Thyroid gland (tissue), 4 donors: ENCODE data around the gene NTRK2. TPM values are rescaled to one million over a fixed set of nuclear protein-coding genes. Genes with fewer than 3 reads are reported as not detected.

Experiments
- DNase-seq, 2 donors: peaks; one replicate each; pipeline ENCODE4 v3.0.0-alpha.2; 2019
- H3K27ac ChIP-seq, 3 donors: fragments of 200-600 bp; sonication (generic); 1 replicate in 2 of 3; 2 replicates in 1 of 3; pipeline ENCODE4 v1.5.1; 2016 to 2019; ENCODE audit warnings: mild to moderate bottlenecking in 1 of 3, moderate library complexity in 1 of 3
- H3K27me3 ChIP-seq: fragments of 200-600 bp; sonication (generic); one replicate; pipeline ENCODE4 v1.5.1; 2019
- H3K36me3 ChIP-seq, 2 donors: fragments of 200-600 bp; sonication (generic); one replicate each; pipeline ENCODE4 v1.5.1; 2016 to 2019
- H3K4me1 ChIP-seq, 2 donors: fragments of 200-600 bp; sonication (generic); one replicate each; pipeline ENCODE4 v1.5.1; 2017 to 2019
- H3K4me3 ChIP-seq, 3 donors: fragments of 200-600 bp; sonication (generic); replicated peaks in 1 of 3; 1 replicate in 2 of 3; 2 replicates in 1 of 3; pipeline ENCODE4 v1.5.1; 2016; ENCODE audit warnings: mild to moderate bottlenecking in 1 of 3
- H3K9me3 ChIP-seq: fragments of 200-600 bp; sonication (generic); one replicate; pipeline ENCODE4 v1.5.1; 2017
- CTCF ChIP-seq, 6 experiments: fragments of 200-600 bp in 3 of 6; fragments of 450-650 bp in 3 of 6; sonication (generic) in 3 of 6; IDR thresholded peaks; one replicate each; pipeline ENCODE4 v1.5.1; 2016 to 2019; ENCODE audit warnings: antibody characterized with exemption in 6 of 6, mild to moderate bottlenecking in 2 of 6, inconsistent platforms in 1 of 6, moderate library complexity in 1 of 6
- POLR2A ChIP-seq, 2 donors: fragments of 450-650 bp; IDR thresholded peaks; one replicate each; pipeline ENCODE4 v1.6.1; 2017; ENCODE audit warnings: antibody characterized with exemption in 2 of 2, mild to moderate bottlenecking in 2 of 2, moderate library complexity in 1 of 2
- WGBS, 2 donors: methylation state at CpG; one replicate each; pipeline ENCODE4 v1.1.5; 2017; 5-methylcytosine and 5-hydroxymethylcytosine counted together
- intact Hi-C: fragments of 100-400 bp; cut with DNase I; formaldehyde crosslinking; loops from one replicate; pipeline ENCODE4 v1.15.1; 2023
- total RNA-seq, 4 donors: library from RNA; depleted of rRNA; stranded (reverse); fragments of >200 nt; gene quantifications; one replicate each; pipeline ENCODE4 v1.2.3, GENCODE V29; 2016

The NTRK2 gene
- total RNA-seq, 4 donors from 2014 or later, result 92.0 to 186 (median 142) TPM

GRCh38 chr9:84969736-84970135 lies 300.2 kb downstream of the NTRK2 start:
- no peaks in the 10 kb centered on the region for H3K36me3 ChIP-seq
- no peaks in the 10 kb centered on the region for H3K27me3 ChIP-seq
- no peak for TF ChIP-seq POLR2A (IDR thresholded peaks at IDR 0.05)
- no peak for TF ChIP-seq CTCF (IDR thresholded peaks at IDR 0.05)
- H3K27ac ChIP-seq, result no peak overlapping the region
- H3K4me3 ChIP-seq, result no peak overlapping the region
- no peak for DNase-seq
- H3K9me3 ChIP-seq, result no peaks in the 10 kb centered on the region
- intact Hi-C loops, result no loop called here
- no peaks in the 10 kb centered on the region for H3K4me1 ChIP-seq
- WGBS, 2 donors, result 92 to 97% methylated on average over 2 of the region's 2 CpGs

DNA sequence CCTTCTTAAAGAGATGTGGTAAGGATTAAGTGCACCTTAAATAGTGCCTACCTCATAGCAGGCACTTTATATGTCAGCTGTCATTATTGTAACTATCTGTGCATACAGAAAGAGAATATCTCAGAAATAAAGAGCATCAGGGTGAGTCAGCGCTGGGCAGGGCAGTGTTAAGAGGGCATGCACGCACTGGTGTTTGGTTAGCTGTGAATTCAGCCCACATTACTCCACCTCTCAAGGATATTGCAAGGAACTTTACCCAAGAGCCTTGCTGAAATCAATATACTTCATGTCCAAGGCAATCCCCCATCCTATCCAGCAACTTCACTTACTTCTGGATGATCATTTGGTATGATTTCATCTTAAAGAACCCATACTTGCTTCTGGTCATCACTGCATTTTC lies 300.9 kb downstream of the NTRK2 start:
- whole genome bisulfite sequencing, 2 donors, result 29 to 46% methylated on average over 2 of the region's 2 CpGs
- Histone ChIP-seq H3K4me1 (no peaks in the 10 kb centered on the region), H3K9me3 (no peaks in the 10 kb centered on the region), H3K27ac (no peak overlapping the region), H3K27me3 (no peaks in the 10 kb centered on the region), H3K36me3 (no peaks in the 10 kb centered on the region), H3K4me3 (no peak overlapping the region)
- no peak for TF ChIP-seq CTCF (IDR thresholded peaks at IDR 0.05)
- TF ChIP-seq POLR2A (IDR thresholded peaks at IDR 0.05), result no peak
- intact Hi-C loops, result no loop called here
- DNase-seq, result no peak

- intact Hi-C loops, result no loop called here
- Histone ChIP-seq H3K4me3 (no peak overlapping the region), H3K4me1 (no peaks in the 10 kb centered on the region), H3K27me3 (no peaks in the 10 kb centered on the region), H3K27ac (no peak overlapping the region), H3K36me3 (no peaks in the 10 kb centered on the region), H3K9me3 (no peaks in the 10 kb centered on the region)
- no peak for DNase-seq
- TF ChIP-seq POLR2A (IDR thresholded peaks at IDR 0.05), result no peak
- TF ChIP-seq CTCF (IDR thresholded peaks at IDR 0.05), result no peak
These were observed 302.0 kb downstream of the NTRK2 start for GRCh38 chr9:84971571-84971970.

- no peaks in the 10 kb centered on the region for H3K9me3 ChIP-seq
- H3K4me1 ChIP-seq, result no peaks in the 10 kb centered on the region
- no peak for DNase-seq
- no peak overlapping the region for H3K4me3 ChIP-seq
- intact Hi-C loops, result no loop called here
- TF ChIP-seq CTCF (IDR thresholded peaks at IDR 0.05), result no peak
- WGBS, 2 donors, result 91 to 95% methylated on average over 1 of the region's 1 CpG
- H3K27me3 ChIP-seq, result no peaks in the 10 kb centered on the region
- no peaks in the 10 kb centered on the region for H3K36me3 ChIP-seq
- no peak overlapping the region for H3K27ac ChIP-seq
These were observed 304.7 kb downstream of the NTRK2 start for GRCh38 chr9:84974258-84974657.

GRCh38 chr9:84974855-84975254 lies 305.3 kb downstream of the NTRK2 start:
- Histone ChIP-seq H3K27me3 (no peaks in the 10 kb centered on the region), H3K4me3 (no peak overlapping the region), H3K4me1 (no peaks in the 10 kb centered on the region), H3K36me3 (no peaks in the 10 kb centered on the region), H3K9me3 (no peaks in the 10 kb centered on the region), H3K27ac (no peak overlapping the region)
- no peak for DNase-seq
- intact Hi-C loops, result no loop called here
- 81 to 86% methylated on average over 5 of the region's 5 CpGs for WGBS, 2 donors
- no peak for TF ChIP-seq POLR2A (IDR thresholded peaks at IDR 0.05)
- TF ChIP-seq CTCF (IDR thresholded peaks at IDR 0.05), result no peak
